ENCODE data around the gene ITPR1.

DNA sequence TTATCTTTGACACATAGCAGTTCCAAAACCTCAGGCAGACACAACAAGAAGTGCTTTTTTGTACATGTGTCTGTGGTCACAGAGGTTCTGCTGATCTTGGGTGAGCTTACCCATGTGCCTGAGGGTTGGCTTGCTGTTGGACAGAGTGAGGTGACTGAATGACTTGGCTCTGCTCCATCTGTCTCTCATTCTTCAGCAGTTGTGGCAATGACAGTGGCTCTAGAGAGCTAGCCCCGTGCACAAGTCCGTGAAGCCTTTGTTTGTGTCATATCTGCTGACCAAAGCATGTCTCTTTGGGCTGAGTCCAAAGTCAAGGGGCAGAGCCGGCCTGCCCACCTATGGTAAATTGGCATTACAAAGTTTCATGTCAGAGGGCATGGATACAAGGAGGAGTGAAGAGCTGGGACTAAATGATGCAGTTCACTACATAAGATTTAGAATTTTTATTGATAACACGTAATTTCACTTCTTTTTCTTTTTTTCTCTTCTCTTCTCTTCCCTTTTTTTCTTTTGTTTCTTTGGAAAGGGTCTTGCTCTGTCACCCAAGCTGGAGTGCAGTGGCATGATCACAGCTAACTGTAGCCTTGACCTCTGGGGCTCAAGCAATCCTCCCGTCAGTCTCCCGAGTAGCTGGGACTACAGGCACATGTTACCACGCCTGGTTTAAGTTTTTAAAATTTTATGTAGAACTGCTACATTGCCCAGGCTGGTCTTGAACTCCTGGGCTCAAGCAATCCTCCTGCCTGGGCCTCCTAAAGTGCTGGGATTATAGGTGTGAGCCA is 77.9 kb downstream of the ITPR1 start:
- TF ChIP-seq PPARA (CRISPR knock-in tag; IDR thresholded peaks at IDR 0.05; ENCODE audit: borderline replicate concordance) (no peak), RARB (CRISPR knock-in tag; IDR thresholded peaks at IDR 0.05) (no peak)

Measured in SK-N-SH treated with all-trans-retinoic acid at 6 μM for 48 hours (cell line).